ENCODE data around the gene ZBTB7C.
A peak's percentile ranks its signal among the peaks of the same experiment; 100 is the strongest.

GRCh38 chr18:48412339-48412929, 3.3 kb upstream of the ZBTB7C start:
- TF ChIP-seq ZNF280B (CRISPR knock-in tag; IDR thresholded peaks at IDR 0.05), result no peak
- no peak for TF ChIP-seq MTA1 (IDR thresholded peaks at IDR 0.05; ENCODE audit: borderline replicate concordance)
- no peak for TF ChIP-seq RAD21 (CRISPR knock-in tag; conservative IDR thresholded peaks at IDR 0.05 in 1 of 2, IDR thresholded peaks at IDR 0.05 in 1 of 2)
- TF ChIP-seq PATZ1 (CRISPR knock-in tag; IDR thresholded peaks at IDR 0.05; ENCODE audit: borderline replicate concordance), result no peak
- TF ChIP-seq STAT6 (CRISPR knock-in tag; IDR thresholded peaks at IDR 0.05), result no peak
- TF ChIP-seq CBFB (CRISPR knock-in tag; IDR thresholded peaks at IDR 0.05), result no peak
- no peak for TF ChIP-seq MAZ (CRISPR knock-in tag; conservative IDR thresholded peaks at IDR 0.05 in 1 of 2, IDR thresholded peaks at IDR 0.05 in 1 of 2)
- no peak for TF ChIP-seq THAP12 (CRISPR knock-in tag; IDR thresholded peaks at IDR 0.05)
- TF ChIP-seq MYC (IDR thresholded peaks at IDR 0.05; ENCODE audit: low read depth, low read length), result no peak
- TF ChIP-seq MYC (CRISPR knock-in tag; IDR thresholded peaks at IDR 0.05; ENCODE audit: borderline replicate concordance, low read depth), result no peak
- no peak for TF ChIP-seq SPI1 (IDR thresholded peaks at IDR 0.05; ENCODE audit: borderline replicate concordance, low read depth, low read length)
- TF ChIP-seq CTCF (IDR thresholded peaks at IDR 0.05 in 2 of 3, conservative IDR thresholded peaks at IDR 0.05 in 1 of 3; ENCODE audit: insufficient read depth in 2 of 3, low read depth in 1 of 3, low read length in 3 of 3), result peak; percentile 50 to 58 (median 53); a peak in 5 of 6 replicates

All from K562 (cell line).